SU-DHL-6 (cell line): ENCODE data around the gene PNPLA2.

Experiments used
- EZH2phosphoT487 ChIP-seq: fragments of 200-600 bp; sonication (generic), shearing (Covaris generic); conservative IDR thresholded peaks from 2 replicates; pipeline ENCODE4 v1.6.1; 2018; ENCODE audit warnings: mild to moderate bottlenecking, antibody characterized with exemption, low read length, moderate library complexity, mixed read lengths
- TF ChIP-seq, protein P1 (sequence below): fragments of 200-600 bp; sonication (generic); IDR thresholded peaks from one replicate; pipeline ENCODE4 v1.5.1; 2017; ENCODE audit warnings: antibody characterized with exemption, mild to moderate bottlenecking, low read length, moderate library complexity; ENCODE audit not compliant: insufficient read depth, poor library complexity, severe bottlenecking

- TF ChIP-seq, protein P1, sequence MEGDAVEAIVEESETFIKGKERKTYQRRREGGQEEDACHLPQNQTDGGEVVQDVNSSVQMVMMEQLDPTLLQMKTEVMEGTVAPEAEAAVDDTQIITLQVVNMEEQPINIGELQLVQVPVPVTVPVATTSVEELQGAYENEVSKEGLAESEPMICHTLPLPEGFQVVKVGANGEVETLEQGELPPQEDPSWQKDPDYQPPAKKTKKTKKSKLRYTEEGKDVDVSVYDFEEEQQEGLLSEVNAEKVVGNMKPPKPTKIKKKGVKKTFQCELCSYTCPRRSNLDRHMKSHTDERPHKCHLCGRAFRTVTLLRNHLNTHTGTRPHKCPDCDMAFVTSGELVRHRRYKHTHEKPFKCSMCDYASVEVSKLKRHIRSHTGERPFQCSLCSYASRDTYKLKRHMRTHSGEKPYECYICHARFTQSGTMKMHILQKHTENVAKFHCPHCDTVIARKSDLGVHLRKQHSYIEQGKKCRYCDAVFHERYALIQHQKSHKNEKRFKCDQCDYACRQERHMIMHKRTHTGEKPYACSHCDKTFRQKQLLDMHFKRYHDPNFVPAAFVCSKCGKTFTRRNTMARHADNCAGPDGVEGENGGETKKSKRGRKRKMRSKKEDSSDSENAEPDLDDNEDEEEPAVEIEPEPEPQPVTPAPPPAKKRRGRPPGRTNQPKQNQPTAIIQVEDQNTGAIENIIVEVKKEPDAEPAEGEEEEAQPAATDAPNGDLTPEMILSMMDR: no peak
- TF ChIP-seq EZH2phosphoT487: no peak
Measured at GRCh38 chr11:809287-810039, 9.3 kb upstream of the PNPLA2 start, which contains the start of gene RPLP2.
